Right hindlimb (tissue), 1 donor: ENCODE data around the gene MED12.

Source experiments
- DNase-seq: peaks from one replicate; pipeline ENCODE4 v3.0.0-alpha.2; 2018

Gene MED12

GRCh38 chrX:71107762-71108360 is 10.5 kb upstream of the MED12 start:
- DNase-seq = no peak

GRCh38 chrX:71109051-71109450 is 9.3 kb upstream of the MED12 start:
- DNase-seq = no peak

DNA sequence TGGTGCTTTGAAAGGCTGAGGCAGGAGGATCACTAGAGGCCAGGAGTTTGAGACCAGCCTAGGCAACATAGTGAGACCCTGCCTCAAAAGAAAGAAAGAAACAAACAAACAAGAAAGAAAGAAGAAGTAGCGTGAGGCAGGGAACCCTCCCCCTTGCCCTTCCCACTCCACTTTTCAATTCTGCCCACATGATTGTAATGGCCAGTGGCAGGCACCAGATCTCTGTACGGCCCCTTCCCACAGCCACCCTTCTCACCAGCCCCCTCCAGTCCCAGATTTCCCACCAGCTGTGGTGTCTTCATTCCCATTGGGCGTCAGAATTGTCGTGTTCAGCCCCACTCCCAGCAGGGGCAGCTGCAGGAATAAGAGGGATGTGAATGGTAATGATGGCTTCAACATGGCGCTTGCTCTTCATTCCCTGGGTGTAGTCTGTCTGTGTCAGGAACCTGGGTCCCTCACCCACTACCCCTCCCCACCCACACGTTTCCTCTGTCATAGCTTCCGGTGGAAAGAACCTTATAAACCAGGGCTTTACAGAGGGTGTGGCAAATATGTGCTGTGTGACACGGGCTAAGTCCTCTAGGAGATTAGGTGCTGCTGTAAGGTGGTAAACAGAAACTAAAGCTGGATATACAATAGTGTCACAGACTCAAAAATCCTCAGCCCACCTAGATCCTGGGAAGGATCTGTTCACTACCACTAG is 7.1 kb upstream of the MED12 start, which contains the start of gene IL2RG:
TSS of gene IL2RG (minus strand) at position 437 of the 703 bp plus-strand sequence. CDS start at position 399, 38 bp downstream.
- no peak for DNase-seq

GRCh38 chrX:71111921-71112431 is 6.4 kb upstream of the MED12 start:
- no peak for DNase-seq

DNA sequence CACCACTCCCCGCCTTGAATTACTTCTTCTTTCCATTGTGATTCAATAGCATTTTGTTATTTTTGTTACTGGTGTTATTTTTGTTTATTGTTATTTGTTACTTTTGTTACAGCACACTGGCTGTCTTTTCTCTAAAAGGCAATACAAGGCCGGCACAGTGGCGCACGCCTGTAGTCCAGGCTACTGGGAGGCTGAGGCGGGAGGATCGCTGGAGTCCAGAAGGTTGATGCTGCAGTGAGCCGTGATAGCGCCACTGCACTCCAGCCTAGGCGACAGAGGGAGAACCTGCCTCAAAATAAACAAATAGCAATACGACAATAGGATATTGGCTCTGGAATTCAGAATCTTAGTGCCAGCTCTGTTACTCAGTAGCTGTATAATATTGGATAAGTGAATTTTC is 1.0 kb upstream of the MED12 start:
- DNase-seq = no peak

DNA sequence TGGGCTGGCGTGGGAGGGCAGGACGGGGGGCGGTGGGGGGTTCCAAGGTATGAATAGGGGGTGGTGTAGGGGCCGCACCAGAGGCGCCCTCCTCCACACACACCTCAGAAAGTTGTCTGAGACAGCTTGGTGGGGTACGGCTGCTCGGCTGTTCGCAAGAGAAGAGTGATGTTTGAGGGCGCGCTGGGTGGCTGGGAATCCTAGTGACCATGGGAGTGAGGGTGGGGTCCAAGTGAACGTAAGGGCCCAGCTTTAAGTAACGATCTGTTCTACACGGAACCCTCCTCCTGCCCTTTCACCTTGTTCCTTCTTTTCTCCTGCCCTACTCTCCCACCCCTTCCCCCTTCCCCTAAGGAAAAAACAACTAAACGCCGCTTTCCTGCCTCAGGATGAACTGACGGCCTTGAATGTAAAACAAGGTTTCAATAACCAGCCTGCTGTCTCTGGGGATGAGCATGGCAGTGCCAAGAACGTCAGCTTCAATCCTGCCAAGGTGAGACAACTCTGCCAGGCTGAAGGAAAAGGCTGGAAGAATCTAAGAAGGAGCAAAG is 664 bp downstream of the MED12 start:
- no peak for DNase-seq

- no peak for DNase-seq
These were observed 9.9 kb downstream of the MED12 start for GRCh38 chrX:71128166-71128833.

- DNase-seq = peak; percentile 69
These were observed 10.7 kb downstream of the MED12 start for GRCh38 chrX:71128915-71129765.

DNA sequence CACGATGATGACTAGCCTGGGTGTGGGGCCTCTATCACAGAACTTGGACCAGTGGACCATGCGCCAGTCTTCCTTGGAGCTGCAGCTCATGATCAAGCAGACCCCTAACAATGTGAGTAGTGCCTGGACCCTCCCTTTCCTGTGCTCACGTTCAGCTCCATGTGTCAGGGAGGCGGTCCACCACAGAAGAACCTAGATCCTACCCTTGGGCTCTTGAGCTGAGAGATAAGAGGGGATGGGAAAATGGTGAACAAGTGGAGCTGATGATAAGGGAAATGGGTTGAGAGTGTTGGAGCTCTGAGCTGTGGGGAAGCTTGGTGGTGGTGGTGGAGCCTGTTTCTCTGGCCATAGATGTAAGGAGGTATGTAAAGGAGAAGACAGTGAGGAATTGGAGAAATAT is 13.1 kb downstream of the MED12 start:
- no peak for DNase-seq

- DNase-seq = no peak
These were observed 22.0 kb downstream of the MED12 start for GRCh38 chrX:71140440-71140839.

GRCh38 chrX:71143508-71143907 is 25.1 kb downstream of the MED12 start:
- DNase-seq = no peak

DNA sequence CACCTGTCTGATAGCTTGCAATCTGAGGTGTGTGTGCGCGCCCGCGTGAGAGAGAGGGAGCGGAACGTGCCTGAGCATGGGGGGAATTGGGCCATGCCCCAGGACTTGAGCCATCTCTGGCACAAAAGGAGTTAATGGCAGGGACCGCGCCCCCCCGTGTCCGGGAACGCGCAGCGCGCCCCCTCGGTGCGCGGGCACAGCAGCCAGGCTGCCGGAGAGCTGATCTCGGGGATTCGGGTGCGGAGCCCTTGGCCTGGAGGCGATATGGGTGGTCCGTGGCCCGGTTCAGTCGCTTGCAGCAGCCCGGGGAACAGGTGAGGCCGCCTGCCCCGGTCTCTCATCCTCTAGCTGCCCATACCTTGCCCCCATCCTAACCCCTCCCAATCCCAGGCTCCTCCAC is 26.3 kb downstream of the MED12 start, which contains the start of gene NLGN3:
TSS of gene NLGN3 (plus strand) at position 191 of the 400 bp plus-strand sequence. CDS start 2,909 bp downstream, outside the sequence.
- DNase-seq = peak; percentile 44

DNA sequence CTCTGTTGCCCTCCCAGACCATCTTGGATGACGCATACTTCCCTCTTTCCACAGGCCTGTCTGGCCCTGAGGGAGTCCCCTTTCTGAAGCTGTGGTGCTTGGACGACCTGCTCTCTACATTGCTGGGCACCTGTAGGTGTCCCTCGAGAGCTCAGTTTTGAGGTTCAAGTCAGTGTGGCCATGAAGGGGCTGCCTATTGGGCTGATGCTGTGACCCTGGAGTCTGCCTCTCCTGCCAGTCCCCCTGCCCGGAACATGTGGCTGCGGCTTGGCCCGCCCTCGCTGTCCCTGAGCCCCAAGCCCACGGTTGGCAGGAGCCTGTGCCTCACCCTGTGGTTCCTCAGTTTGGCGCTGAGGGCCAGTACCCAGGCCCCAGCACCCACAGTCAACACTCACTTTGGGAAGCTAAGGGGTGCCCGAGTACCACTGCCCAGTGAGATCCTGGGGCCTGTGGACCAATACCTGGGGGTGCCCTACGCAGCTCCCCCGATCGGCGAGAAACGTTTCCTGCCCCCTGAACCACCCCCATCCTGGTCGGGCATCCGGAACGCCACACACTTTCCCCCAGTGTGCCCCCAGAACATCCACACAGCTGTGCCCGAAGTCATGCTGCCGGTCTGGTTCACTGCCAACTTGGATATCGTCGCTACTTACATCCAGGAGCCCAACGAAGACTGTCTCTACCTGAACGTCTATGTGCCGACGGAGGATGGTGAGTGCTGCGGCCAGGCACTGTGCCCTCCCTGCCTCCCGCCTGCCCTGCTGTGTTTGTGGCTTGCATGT is 29.3 kb downstream of the MED12 start:
- DNase-seq = no peak

GRCh38 chrX:71148278-71148663 is 29.9 kb downstream of the MED12 start:
- DNase-seq = no peak

DNA sequence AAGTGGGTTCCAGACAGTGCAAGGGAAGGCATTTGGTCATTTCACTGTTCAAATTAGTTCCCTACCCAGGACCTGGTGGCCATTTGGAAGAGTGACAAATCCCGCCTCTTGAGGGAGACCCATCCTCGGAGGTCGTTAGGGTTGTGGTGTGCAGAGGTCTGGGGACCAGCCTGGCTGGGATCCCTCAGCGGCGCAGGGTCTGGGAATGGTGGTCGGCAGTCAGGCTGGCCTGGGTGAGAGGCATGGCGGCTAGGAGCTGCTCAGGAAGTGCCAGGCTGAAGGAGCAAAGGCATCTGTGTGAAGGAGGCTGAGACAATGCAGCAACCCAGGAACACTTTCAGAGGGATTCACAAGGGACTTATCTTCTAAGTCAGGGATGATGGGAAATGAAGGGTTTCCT is 33.0 kb downstream of the MED12 start:
- DNase-seq = no peak

DNA sequence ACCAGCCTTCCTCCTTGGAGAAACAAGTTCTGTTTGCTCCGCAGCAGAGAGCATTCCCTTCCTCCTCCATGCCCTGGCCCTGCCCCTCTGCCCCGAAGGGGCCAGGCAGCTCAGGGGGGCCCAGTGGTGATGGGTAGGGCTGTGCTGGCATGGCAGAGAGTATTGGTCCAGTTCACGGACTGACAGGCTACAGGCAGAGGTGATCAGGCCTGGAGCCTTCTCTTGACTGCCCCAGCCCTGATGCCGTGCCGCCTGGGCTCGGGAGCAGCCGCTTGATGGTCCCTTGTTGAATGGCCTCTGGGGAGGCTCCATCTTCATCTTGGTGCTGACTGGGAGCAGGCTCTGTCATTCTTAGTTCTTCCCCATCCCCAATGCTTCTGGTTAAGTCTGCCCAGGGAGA is 35.8 kb downstream of the MED12 start:
- DNase-seq = no peak

GRCh38 chrX:71154641-71155040 is 36.2 kb downstream of the MED12 start:
- no peak for DNase-seq

- no peak for DNase-seq
These were observed 40.2 kb downstream of the MED12 start for GRCh38 chrX:71158603-71159002.

GRCh38 chrX:71159335-71159734 is 40.9 kb downstream of the MED12 start:
- no peak for DNase-seq

GRCh38 chrX:71160475-71160874 is 42.1 kb downstream of the MED12 start:
- DNase-seq = no peak

DNA sequence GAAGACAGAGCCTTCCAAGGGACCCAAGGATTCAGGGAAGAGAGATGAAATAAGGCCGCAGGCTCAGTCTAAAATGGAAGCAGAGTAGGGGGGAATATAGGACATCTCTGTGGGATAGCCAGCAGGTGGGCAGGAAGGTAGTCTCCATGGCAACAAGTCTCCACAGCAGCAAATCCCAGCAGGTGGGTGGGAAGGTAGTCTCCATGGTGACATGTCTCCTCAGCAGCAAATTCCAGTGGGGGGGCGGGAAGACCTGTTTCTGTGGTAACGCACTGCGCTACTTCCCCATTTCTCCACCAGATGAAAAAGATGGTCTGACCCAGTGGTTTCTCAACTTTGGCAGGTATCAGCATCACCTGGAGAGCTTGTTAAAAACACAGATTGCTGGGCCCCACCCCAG is 44.6 kb downstream of the MED12 start:
- no peak for DNase-seq

DNA sequence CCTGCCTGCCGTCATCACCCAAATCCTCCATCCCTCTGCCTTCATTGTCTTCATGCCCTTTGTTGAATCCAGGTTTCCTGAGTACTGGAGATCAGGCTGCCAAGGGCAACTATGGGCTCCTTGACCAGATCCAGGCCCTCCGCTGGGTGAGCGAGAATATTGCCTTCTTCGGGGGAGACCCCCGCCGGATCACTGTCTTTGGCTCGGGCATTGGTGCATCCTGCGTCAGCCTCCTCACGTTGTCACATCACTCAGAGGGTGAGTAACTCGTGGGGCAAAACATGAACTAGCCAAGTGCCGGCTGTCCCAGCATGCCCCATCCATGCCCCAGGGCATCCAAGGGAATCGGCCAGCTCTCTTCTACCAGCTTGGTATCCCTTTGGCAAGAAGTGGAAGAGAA is 45.7 kb downstream of the MED12 start:
- no peak for DNase-seq
